SHP77 treated with DMSO at 0.1 percent for 48 hours (cell line): Measurements from ENCODE around the gene FNTB.

ENCODE experiments used
- DNase-seq: peaks from one replicate; lab custom pipeline; 2025; lab: John Stamatoyannopoulos, UW

The FNTB gene

GRCh38 chr14:64979336-64980074 lies 7.2 kb upstream of the FNTB start:
- DNase-seq: no peak

DNA sequence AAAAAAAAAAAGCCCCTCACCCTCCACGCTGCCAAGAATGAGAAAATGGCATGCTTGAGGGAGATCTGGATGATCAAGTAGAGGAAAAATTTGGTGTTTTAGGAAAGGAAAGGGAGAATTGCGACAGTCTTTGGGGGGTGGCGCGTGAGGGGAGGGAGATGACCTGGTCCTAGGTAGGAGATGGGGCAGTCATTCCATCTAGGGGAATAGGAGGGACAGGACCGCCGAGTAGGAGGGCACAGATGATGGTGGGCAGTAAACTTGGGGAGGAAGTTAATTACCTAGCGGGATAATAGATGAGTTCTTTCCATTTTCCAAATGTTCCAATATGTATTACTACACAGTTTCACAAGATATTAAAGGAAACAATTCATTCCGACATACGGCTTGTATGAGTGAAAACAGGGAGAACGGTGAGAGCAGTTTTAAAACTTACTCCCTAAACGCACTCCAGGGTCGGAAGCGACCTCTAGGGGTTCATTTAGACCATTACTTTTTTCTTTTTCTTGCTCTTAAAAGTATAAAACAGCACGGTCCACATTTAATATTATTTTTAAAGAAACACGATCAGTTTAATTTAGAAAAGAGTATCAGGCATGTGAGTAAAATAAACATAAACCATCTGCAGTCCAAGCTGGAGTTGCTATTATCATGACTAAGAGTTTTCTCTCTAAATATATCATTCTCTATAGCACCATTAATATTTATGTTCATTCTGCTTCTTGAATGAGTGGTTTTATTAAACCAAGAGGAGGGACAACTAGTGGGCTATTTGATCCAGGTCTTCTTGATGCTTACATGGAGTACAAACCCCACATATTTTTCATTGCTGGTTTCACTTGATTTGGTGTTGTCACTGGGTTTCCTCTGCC lies 3.0 kb upstream of the FNTB start:
- peak; percentile 77 for DNase-seq

GRCh38 chr14:64987438-64987767 lies 708 bp downstream of the FNTB start:
- no peak for DNase-seq

GRCh38 chr14:64990296-64990695 lies 3.6 kb downstream of the FNTB start:
- no peak for DNase-seq

DNA sequence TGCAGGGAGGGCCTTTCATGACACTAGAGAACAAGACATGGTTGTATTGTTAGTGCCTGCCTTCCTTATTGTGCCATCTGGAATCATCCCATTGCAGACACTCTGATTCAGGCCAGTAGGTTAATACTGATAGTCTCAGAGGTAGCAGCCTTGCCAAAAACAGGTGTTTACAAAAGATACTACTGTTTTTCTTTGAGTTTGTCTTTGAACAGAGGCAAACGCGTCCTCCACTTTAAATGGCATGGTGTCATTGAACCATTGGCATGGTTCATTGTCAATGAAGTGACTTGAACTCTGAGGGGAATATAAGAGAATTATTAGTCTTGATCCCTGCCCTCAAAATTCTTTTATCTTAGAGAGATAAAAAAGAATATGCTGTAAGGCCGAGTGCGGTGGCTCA lies 4.2 kb downstream of the FNTB start:
- DNase-seq: no peak

DNA sequence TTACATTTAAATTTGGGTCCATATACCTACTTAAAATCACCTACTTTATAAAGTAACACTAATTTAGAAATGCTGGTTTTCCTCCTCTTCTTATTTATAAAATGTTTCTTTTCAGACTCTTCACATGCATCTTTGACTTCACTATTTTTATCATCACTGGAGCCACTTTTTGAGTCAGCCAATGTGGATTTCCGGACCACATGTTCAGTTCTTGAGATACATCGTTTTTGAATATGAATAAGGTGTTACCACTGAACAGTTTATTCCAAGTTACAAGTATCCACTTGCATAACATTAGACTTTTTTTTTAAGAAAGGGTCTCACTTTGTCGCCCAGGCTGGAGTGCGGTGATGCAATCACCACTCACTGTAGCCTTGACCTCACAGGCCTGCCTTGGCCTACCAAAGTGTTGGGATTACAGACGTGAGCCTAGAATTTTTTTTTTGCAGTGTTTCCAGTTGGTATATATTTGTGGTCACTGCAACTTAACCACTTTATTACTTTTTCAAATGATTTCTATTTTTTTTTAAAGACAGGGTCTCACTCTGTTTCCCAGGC lies 5.7 kb downstream of the FNTB start:
- DNase-seq: no peak

- DNase-seq: no peak
These were observed 6.7 kb downstream of the FNTB start for GRCh38 chr14:64993266-64993930.

DNA sequence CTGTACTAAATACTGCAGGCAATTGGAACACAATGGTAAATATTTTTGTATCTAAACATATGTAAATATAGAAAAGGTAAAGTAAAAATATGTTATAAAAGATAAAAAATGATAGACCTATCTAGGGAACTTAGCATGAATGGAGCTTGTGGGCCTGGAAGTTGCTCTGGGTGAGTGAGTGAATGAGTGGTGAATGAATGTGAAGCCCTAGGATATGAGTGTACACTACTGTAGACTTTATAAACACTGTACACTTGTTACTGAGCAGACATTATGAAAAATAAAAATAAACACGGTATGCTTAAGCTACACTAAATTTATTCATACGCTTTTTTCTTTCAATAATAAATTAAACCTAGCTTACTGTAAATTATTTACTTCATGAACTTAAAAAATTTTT lies 7.8 kb downstream of the FNTB start:
- no peak for DNase-seq

DNA sequence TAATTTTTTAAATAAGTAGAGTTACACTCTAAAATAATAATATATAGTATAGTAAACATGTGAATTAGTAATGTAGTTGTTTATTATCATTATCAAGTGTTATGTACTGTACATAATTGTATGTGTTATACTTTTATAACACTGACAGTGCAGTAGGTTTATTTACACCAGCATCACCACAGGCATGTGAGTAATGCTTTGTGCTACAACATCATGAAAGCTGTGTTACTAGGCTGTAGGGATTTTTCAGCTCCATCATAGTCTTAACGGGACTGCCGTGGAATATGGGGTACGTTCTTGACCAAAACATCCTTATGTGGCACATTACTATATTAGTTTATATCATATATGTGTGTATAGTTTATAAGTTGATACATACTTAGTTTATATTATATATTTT lies 8.6 kb downstream of the FNTB start:
- no peak for DNase-seq

- DNase-seq: no peak
These were observed 10.6 kb downstream of the FNTB start for GRCh38 chr14:64997108-64997794.

- DNase-seq: no peak
These were observed 11.8 kb downstream of the FNTB start for GRCh38 chr14:64998455-64998931.

DNA sequence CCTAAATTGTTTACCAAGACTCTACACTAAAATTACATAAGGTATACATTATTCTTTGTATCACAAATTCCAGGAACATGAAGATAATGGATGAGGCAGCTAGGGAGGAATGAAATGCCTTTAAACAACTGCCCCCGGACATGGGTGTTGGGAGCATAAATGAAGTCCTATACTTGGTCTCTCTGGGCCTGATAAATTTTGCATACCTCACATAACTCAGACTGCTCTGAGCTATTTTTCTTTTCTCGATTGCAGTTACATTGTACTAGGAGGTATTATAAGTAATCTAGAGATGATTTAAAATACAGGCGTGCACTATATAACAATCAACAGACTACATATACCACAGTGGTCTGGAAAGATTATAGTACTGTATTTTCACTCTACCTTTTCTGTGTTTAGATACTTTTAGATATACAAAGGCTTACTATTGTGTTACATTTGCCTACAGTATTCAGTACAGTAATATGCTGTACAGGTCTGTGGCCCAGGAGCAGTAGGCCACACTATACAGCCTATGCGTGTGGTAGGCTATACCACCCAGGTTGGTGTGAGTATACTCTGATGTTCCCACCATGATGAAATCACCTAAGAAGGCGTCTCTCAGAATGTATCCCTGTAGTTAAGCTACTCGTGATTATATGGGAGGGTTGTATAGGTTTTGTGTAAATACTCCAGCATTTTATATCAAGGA lies 14.3 kb downstream of the FNTB start:
- no peak for DNase-seq

GRCh38 chr14:65001723-65002122 lies 15.0 kb downstream of the FNTB start:
- DNase-seq: no peak

DNA sequence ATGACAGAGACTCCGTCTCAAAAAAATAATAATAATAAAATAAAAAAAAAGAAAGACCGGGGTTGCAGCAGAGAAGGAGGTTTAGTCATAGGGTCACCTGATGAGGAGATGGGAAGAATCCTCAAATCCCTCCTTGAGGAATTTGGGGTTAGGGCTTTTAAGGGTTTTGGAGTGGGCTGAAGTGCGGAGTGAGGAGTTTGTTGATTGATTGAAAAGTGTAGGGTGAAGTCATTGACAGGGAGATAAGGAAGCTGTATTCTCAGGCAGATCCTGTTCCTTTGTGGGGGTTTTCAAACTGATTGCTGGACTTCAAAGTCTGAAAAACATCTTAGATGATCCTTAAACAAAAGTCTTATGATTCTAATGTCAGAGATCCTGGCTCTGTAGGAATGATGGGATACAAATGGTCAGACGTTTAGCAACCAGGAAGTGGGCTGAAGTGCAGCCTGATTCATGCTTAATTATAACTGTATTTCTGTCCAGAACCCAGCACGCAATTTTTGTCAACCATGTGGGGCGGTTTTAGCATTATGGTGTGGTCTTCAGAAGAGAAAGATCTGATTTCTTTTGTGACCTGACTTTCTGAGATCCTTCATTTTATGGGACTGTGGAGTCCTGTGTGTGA lies 16.0 kb downstream of the FNTB start:
- no peak for DNase-seq

DNA sequence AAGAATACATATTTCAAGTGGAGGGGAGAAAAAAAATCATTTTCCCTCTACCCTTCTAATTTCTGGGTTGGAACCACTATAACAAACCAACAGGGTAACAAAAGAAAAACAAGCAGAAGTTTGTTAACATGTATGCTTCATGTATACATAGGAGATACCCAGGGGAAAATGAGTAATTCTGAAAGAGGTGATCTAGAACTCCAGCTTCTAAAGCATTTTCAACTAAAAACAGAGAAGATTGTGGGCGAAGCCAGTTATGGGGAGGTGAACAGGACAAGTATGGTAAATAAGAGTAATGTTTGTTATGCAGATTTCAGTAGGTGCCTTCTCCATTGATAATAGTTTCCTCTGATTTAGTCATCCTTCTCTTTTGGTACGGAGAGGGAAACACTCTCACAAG lies 16.7 kb downstream of the FNTB start:
- DNase-seq: no peak

DNA sequence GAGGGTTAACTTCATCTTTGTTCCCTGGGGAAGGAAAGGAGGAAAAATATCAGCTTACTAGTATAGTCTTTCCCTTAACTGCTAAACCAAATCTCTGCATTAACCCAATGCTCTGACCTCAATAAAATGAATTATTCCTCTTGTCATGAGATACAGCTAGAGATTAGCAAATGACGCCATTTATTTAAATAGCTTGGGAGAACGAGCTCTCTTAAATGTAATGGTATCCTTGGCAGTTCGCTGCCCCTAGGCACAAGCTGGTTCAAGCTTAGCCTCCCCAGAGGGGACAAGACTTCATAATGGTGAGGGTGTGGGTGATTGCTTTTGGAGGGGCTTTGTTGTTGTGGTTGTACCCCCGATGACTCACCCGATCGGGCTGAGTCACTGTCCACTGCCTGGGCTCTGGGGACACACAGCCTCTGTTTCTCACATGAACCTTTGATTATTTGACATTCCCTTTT lies 19.6 kb downstream of the FNTB start:
- no peak for DNase-seq

DNA sequence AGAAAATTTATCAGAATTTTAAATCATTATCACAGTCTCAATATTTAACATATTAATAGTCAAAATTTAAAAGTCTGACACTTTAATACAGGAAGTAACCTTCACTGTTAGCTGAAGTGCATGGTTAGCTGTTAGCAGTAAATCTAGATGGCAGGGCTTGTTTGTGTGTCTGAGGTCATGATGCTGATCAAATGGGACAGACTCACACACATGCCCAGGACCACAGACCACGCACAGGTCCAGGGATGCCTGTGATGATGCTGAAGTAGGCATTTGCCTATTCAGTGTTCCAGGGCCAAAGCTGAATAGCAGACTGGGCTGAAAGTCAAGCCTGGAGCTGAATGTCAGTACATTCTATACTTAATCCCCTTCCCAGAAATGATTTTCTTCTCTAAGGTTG lies 20.5 kb downstream of the FNTB start:
- DNase-seq: no peak

- DNase-seq: no peak
These were observed 23.7 kb downstream of the FNTB start for GRCh38 chr14:65010211-65010931.

- no peak for DNase-seq
These were observed 24.8 kb downstream of the FNTB start for GRCh38 chr14:65011538-65011937.

DNA sequence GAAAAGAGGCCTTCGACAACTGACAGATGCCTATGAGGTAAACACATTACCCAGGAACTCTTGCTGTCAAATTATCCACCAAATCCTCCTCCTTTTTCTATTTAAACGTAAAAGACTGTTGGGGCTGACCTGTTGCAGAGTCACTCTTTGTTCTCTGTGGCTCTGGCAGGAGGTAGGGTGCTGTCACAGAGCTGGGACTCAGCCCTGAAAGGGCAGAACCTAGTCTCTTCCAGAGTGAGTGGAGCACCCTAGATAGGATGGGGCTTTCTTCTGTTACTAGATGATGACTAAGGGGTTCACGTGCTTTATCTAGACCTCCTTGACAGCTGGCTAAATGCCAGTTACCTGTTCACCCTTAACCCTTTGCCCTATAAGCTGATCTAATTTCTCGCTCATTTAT lies 25.7 kb downstream of the FNTB start:
- DNase-seq: no peak
